Measurements from ENCODE around the gene CCL18.
"Not testable (repeated sequence)": the region's sequence is repeated elsewhere in the genome, so short reads cannot be mapped to it uniquely, and the experiment has no call there.

Gene CCL18

DNA sequence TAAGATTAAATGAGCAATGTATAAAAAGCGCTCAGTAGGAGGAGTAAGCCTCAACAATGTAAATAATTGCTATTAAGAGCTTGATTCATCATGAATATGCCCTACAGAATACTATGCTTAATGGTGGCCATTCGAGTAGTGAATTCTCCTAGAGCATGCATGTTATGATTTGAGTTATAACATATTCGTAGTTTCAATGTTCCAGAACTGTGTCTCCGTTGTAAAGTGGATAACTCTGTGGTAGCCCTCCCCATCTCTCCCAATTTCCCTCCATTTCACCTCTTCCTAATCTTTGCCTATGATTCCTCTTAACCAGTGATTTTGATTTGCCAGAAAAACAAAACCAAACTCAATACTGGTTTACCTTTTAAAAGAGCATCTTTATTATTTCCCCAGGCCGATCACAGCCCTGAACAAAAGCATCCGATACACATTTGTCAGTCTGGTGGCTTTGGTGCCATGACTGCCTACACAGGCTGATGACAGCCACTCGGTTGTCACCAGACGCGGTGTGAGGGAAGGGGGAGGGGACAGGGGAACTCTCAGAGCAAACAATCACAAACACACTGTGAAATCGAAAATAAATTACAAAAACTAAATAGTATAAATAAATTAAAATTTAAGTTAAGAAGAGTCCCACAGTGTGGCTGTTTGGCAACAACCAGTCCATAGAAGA, 24.0 kb downstream of the CCL18 start:
- H3K27me3 Mint-ChIP-seq, H3K27ac Mint-ChIP-seq, ATAC-seq, H3K9me3 Mint-ChIP-seq, H3K4me3 Mint-ChIP-seq, DNase-seq: not testable (repeated sequence)
- peaks cover 78% of the 10 kb centered on the region for H3K4me1 Mint-ChIP-seq

DNA sequence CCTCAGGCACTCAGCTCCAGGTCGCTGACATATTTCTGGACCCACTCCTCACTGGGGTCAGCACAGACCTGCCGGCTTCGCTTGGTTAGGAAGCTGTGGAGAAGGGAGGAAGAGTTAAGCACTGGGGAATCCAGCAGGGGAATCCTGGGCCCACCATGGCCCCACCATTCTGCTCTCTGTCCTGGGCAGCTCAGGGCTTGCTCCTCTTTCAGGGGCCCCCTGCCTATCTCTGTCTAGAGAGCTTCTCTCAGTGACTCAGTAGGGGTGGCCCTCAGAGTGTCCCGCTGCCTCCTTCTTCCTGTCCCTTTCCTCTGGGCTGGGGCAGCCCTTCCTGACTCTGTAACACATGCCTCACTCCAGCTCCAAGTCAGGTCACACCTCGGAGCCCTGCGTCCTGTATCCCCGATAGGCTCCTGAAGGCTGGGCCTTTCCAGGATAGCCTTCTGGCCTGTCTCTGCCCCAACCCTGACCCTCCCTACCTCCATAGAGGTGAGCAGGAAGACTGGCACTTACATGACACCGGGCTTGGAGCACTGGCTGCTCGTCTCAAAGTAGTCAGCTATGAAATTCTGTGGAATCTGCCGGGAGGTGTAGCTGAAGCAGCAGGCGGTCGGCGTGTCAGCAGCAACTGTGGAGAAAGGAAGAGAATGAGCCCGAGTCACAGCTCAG, 24.7 kb downstream of the CCL18 start:
- H3K4me3 Mint-ChIP-seq = peak overlapping the region in 1 of 2 donors; percentile 85
- peaks cover 77% of the 10 kb centered on the region for H3K4me1 Mint-ChIP-seq
- ATAC-seq = no peak

DNA sequence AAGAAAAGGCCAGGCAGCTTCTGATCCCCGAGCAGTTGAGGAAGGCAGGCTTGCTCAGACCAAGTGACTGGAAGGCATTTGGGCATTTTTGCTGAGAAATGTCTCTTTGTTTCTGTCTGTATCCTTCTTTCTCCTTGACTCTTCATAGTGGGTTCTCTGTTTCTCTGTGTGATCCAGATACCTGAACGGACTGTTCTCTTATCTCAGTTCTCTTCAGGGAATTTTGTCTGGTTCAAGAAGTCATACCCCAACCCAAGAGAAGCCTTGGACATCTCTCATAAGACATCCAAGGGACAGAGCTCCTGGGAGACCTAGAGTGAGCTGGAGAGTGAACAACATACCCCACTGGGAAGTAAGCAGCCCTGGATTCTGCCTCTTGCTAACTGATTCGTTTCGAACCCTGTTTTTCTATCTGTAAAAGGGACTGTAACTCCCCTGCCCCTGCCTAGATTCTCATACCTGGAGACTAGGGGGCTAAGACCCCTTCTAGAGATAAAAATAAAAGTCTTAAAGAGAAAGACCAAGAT, 25.3 kb downstream of the CCL18 start:
- peaks cover 6% of the 10 kb centered on the region for H3K27me3 Mint-ChIP-seq
- H3K4me1 Mint-ChIP-seq = peaks cover 77% of the 10 kb centered on the region
- DNase-seq (no peak), ATAC-seq (no peak)
- H3K9me3 Mint-ChIP-seq = no peaks in the 10 kb centered on the region
- H3K4me3 Mint-ChIP-seq = peak overlapping the region; percentile 32 to 85
- H3K27ac Mint-ChIP-seq = peak overlapping the region in 1 of 2 donors; percentile 97

More for the DNA sequence above, 24.7 kb downstream of the CCL18 start:
- DNase-seq = no peak
- Mint-ChIP-seq H3K9me3 (no peaks in the 10 kb centered on the region), H3K27ac (peak overlapping the region in 1 of 2 donors; percentile 56), H3K27me3 (peaks cover under 1% of the 10 kb centered on the region)

DNA sequence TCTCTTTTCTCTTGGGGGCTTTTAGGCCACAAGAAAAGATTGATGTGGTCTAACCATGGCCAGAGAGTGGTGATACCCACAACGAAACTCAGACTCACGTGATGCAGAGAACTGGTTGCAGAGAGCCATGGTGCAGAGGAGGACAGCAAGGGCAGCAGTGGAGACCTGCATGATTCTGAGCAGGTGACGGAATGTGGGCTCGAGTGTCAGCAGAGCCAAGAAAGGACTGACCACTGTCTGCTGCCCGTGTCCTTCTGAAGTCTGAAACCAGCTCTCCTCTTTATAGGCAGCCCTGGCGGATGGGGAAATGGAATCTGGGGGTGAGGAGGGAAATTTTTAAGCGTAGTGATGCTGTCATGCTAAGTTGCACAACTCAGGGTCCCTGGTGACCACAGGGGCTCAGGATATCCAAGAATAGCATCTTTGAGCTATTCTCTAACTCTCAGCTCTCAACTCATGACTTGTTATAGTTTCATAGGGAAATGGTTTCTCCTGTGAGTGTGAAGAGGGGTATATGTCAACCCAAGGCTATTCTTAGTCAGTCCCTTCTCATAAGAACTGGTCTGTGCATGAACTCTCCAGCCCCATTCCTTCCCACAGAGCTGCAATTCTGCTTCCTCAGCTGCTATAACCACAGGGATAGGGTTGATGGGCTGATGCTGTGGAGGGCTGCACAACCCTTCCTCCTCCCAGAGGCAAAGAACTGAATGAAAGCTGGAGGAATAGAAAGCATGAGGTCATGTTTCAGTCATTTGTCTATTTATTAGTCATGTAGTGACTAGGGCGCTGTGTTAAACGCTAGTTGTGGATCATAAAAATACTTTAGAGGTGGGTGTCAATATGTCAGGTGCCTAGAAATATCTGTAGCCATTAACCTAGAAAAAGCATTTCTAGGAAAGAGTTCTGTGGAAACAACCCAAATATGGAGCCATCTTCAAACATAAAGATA, 26.1 kb downstream of the CCL18 start, which contains the start of gene CCL3:
Gene CCL3, minus strand, starts transcription at position 256 of the 949 bp plus-strand sequence. Its CDS starts 85 bp downstream, at position 171.
- H3K4me3 Mint-ChIP-seq = peak within 1 kb of the TSS; percentile 47 to 85
- peak; percentile 91 for ATAC-seq
- peaks cover 77% of the 10 kb centered on the region for H3K4me1 Mint-ChIP-seq
- peaks cover 14% of the 10 kb centered on the region for H3K27me3 Mint-ChIP-seq
- H3K9me3 Mint-ChIP-seq = no peaks in the 10 kb centered on the region
- peak within 1 kb of the TSS; percentile 82 to 97 for H3K27ac Mint-ChIP-seq
- DNase-seq = peak; percentile 56 to 71

DNA sequence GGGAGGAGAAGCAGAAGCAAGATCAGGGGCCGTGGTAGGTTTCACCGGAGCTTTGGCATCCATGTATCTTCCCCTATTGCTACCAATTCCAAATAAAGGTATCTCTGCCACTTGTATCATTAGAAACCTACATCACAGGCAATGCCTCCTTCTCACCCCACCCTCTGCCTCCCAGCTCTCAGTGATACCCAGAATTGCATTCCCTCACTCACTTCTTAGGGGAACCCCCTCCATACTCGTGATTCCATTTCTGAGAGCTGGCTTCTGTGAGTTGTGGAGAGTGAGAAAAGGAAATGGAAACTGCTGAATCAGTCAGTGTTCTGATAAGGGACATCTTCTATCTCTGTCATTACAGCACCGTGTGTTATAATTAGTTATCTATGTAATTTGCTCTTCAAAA, 28.2 kb downstream of the CCL18 start:
- Mint-ChIP-seq H3K4me1 (peaks cover 76% of the 10 kb centered on the region), H3K27me3 (peaks cover 16% of the 10 kb centered on the region), H3K4me3 (peak overlapping the region in 1 of 2 donors; percentile 16), H3K27ac (no peak overlapping the region), H3K9me3 (no peaks in the 10 kb centered on the region)
- peak; percentile 27 to 62 for DNase-seq
- ATAC-seq = peak; percentile 57

DNA sequence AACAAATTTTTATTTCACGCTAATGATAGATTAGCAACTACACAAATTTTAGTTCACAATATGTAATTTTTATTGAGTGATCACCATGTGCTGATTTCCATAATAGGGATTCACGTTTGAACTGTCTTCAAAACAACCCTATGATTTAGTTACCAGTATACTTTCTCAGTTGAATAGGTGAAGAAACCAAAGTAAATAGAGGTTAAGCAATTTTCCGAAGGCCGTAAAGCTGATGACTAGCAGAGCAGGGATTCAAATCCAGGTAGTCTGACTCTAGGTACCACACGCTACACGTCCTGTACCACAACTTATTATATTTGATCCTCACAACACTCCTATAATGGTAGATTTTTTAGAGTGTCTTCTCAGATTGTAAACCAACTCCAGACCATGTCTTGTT, 28.6 kb downstream of the CCL18 start:
- H3K27ac Mint-ChIP-seq, H3K9me3 Mint-ChIP-seq, ATAC-seq, H3K4me3 Mint-ChIP-seq, DNase-seq: not testable (repeated sequence)
- Mint-ChIP-seq H3K4me1 (peaks cover 76% of the 10 kb centered on the region), H3K27me3 (peaks cover 16% of the 10 kb centered on the region)

DNA sequence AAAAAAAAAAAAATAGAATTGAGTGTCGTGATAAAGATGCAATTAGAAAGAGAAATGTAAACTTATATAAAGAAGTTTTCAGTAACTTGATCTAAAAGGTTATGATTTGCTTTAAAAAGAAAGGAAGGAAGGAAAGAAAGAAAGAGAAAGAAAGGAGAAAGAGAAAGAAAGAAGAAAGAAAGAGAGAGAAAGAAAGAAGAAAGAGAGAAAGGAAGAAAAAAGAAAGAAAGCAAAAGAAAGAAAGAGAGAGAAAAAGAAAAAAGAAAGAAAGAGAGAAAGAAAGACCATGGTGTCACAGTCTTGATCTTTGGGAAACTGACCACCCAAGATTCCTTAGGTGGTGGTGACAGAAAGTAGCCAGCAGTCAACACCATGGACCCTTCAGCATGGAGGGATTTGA, 30.2 kb downstream of the CCL18 start:
- H3K4me1 Mint-ChIP-seq = peaks cover 68% of the 10 kb centered on the region

DNA sequence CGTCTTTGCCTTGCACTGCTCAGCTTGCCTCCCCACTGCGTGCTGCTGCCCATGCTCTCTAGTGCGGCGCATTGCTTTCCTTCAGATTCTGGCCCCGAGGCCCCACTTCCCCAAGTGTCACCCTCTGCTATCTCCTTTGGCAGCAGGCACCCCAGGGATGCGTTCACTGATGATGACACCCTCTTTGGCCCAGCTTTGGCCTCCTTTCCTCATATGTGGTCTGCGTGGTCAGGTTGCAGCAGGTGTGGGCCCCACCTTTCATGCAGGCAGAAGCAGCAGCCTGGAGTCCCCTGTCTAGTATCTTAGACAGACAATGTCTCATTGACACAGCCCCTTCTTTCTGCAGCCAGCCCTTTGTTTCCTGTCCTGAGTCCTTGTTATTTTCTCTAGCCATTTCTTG, 30.7 kb downstream of the CCL18 start:
- peaks cover 24% of the 10 kb centered on the region for H3K27me3 Mint-ChIP-seq
- ATAC-seq (no peak), DNase-seq (peak; percentile 11 to 24)
- H3K4me3 Mint-ChIP-seq = no peak overlapping the region
- no peaks in the 10 kb centered on the region for H3K9me3 Mint-ChIP-seq
- H3K4me1 Mint-ChIP-seq = peaks cover 68% of the 10 kb centered on the region
- H3K27ac Mint-ChIP-seq = no peak overlapping the region

More for the DNA sequence above, 30.2 kb downstream of the CCL18 start:
- H3K27me3 Mint-ChIP-seq = peaks cover 19% of the 10 kb centered on the region
- no peak overlapping the region for H3K27ac Mint-ChIP-seq
- H3K4me3 Mint-ChIP-seq = no peak overlapping the region
- no peaks in the 10 kb centered on the region for H3K9me3 Mint-ChIP-seq
- ATAC-seq (no peak), DNase-seq (no peak)

DNA sequence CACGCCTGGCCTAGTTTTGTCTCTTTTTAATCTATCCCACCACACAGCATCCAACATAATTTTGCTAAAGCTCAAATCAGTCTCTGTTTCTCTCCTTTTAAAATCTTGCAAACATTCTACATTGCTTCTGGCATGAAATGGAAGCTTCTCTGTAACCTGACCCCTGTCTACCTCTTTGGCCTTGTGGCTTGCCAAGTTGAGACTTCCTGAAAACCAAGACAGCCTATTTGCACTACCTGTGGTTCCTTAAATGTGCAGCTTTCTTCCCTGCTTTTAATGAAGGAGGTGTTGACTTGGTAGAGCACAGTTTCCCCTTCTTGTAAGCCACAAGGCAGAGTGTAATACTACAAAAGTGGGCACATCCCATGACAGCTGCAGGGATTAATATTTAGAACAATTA, 31.9 kb downstream of the CCL18 start:
- Mint-ChIP-seq H3K9me3 (no peaks in the 10 kb centered on the region), H3K4me1 (peaks cover 64% of the 10 kb centered on the region), H3K27me3 (peaks cover 32% of the 10 kb centered on the region), H3K27ac (no peak overlapping the region), H3K4me3 (no peak overlapping the region)
- DNase-seq (no peak), ATAC-seq (no peak)

DNA sequence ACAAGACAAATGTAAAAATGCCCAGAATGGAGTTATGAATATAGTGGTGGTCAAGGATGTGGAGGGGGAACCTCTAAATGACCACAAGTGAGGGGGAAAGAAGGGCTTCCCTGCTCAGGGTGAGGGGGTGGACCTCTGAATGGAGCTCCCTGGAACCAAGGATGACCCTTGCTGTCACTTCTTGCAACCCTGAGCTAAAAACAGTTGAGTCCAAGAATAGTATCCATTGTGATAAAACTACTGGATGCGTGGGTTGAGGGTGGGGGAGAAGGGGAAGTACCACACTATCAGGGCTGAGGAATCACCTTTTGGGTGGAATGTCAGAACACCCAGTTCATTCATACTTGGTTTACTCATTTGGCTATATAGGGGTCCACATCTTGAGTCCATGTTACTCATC, 34.9 kb downstream of the CCL18 start:
- H3K4me3 Mint-ChIP-seq, ATAC-seq, DNase-seq, H3K27ac Mint-ChIP-seq, H3K9me3 Mint-ChIP-seq: not testable (repeated sequence)
- H3K27me3 Mint-ChIP-seq = peaks cover 36% of the 10 kb centered on the region
- H3K4me1 Mint-ChIP-seq = peaks cover 55% of the 10 kb centered on the region

DNA sequence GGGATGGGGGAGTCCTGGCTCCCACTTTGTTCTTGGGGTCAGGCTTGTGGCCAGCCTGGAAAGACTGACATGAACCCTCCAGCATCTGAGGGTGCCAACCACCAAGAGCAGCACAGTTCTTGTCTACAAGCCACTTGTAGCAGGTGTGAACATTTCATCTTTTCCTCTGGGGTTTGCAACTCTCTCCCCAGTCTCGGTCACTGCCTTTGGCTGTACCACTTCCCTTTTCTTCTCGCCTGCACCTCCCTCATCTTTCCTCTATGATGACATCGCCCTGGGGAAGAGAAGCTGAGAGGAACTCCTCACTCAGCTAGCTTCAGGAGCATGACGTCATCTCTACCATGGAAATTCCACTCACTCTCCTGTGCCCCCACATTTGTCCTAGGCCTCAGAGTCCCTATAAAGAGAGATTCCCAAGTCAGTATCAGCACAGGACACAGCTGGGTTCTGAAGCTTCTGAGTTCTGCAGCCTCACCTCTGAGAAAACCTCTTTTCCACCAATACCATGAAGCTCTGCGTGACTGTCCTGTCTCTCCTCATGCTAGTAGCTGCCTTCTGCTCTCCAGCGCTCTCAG, 39.4 kb downstream of the CCL18 start, which contains the start of gene CCL4:
Gene CCL4, plus strand, starts transcription at position 427 of the 575 bp plus-strand sequence. Its CDS starts 79 bp downstream, at position 506.
- peaks cover 70% of the 10 kb centered on the region for H3K4me1 Mint-ChIP-seq
- peaks cover 62% of the 10 kb centered on the region for H3K27me3 Mint-ChIP-seq
- not testable (repeated sequence) for H3K9me3 Mint-ChIP-seq
- H3K27ac Mint-ChIP-seq = peak within 1 kb of the TSS in 1 of 2 donors; percentile 88
- peak; percentile 13 to 44 for DNase-seq
- peak; percentile 89 for ATAC-seq
- peak within 1 kb of the TSS; percentile 45 to 69 for H3K4me3 Mint-ChIP-seq

DNA sequence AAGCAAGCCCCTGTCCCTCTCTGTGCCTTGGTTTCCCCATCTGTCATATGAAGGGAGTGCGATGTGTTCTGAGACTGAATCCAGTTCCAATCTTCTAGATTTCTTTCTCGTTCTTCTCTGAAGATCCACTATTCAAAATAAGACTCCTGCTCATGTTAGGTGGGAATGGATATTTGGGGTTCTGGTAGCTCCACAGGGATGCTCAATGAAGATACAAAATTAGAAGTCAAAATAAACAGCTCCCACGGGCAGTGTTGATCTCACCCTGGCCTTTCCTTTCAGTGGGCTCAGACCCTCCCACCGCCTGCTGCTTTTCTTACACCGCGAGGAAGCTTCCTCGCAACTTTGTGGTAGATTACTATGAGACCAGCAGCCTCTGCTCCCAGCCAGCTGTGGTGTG, 40.2 kb downstream of the CCL18 start:
- not testable (repeated sequence) for DNase-seq, ATAC-seq, H3K9me3 Mint-ChIP-seq
- H3K27ac Mint-ChIP-seq = peak overlapping the region in 1 of 2 donors; percentile 88
- peaks cover 63% of the 10 kb centered on the region for H3K27me3 Mint-ChIP-seq
- peak overlapping the region; percentile 40 to 69 for H3K4me3 Mint-ChIP-seq
- H3K4me1 Mint-ChIP-seq = peaks cover 66% of the 10 kb centered on the region

DNA sequence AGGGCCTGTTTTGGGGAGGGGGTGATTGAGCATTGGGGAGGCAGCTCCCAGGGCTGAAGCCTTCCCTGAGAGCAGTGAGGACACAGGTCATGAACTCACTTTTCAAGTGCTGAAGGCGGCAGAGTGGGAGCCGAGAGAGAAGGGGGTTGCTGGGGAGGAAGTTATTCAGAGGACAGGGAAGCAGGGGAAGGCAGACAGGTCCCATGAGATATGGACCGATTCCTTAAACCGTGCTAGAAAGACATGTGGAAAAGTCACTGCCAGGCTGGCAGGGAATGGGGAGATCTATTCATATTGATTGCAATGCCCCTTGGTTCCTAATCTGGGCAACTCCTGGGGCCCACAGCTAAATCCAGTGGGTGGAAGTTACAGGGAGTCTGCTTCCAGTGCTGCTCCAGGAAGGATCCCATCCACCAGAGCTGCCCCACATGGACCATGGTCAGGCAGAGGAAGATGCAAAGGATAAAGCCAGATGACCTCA, 40.7 kb downstream of the CCL18 start:
- Mint-ChIP-seq H3K4me1 (peaks cover 61% of the 10 kb centered on the region), H3K4me3 (peak overlapping the region; percentile 40 to 69), H3K27ac (peak overlapping the region in 1 of 2 donors; percentile 88), H3K27me3 (peaks cover 58% of the 10 kb centered on the region), H3K9me3 (no peaks in the 10 kb centered on the region)
- ATAC-seq (no peak), DNase-seq (no peak)

DNA sequence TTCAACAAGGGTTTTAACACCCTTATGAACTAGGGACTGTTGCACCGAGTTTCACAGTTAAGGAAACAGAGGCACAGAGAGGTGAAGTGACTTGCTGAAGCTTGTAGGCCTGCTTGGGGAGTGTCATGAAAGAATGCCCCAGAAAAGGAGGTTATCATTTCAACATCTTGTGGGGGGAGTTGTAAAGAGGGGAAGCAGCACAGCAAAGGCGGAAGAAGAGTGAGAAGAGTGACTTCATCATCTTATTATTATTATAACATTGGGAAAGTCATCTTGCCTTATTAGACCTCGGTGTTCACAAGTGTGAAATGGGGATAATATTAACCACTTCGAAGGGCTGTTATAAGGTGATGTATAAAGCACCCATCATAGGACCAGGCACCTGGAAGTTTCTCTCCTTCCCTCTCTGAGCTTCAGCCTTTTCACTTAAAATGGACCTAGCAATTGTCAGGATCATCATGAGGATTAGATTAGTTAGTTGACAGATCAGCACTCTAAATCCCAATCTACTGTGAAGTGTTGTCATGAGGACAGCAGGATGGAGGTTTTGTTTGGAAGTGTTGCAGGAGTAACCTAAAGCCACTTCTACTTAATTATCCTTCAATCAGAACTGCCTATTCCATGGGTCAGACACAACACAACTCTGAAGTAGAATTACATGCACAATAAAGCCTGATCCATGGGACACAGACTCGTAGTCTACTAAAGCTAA, 41.9 kb downstream of the CCL18 start:
- Mint-ChIP-seq H3K27ac (no peak overlapping the region), H3K4me3 (no peak overlapping the region), H3K4me1 (peaks cover 56% of the 10 kb centered on the region), H3K27me3 (peaks cover 50% of the 10 kb centered on the region), H3K9me3 (peaks cover 0 to under 1% of the 10 kb centered on the region in 2 donors)
- ATAC-seq = no peak
- no peak for DNase-seq

Measured in stimulated activated naive CD8-positive, alpha-beta T cell treated with anti-CD3 and anti-CD28 coated beads, Interleukin-15, amount 100 ng/mL, for 72 hours (primary cell).